Parathyroid adenoma (tissue), 2 donors: ENCODE results near the gene PEX13.

ENCODE experiments used
- H2AFZ ChIP-seq: fragments of 300-600 bp; sonication (generic); one replicate; pipeline ENCODE4 v1.7.0; 2017; ENCODE audit warnings: antibody characterized with exemption, mild to moderate bottlenecking
- H3K27ac ChIP-seq: fragments of 300-600 bp; sonication (generic); one replicate; pipeline ENCODE4 v1.7.0; 2017
- H3K27me3 ChIP-seq: fragments of 300-600 bp; sonication (generic); one replicate; pipeline ENCODE4 v1.7.0; 2017; ENCODE audit warnings: low read length; ENCODE audit not compliant: control insufficient read depth, insufficient read depth
- H3K36me3 ChIP-seq: fragments of 300-600 bp; sonication (generic); one replicate; pipeline ENCODE4 v1.7.0; 2017; ENCODE audit warnings: low read length; ENCODE audit not compliant: control insufficient read depth, insufficient read depth
- H3K4me1 ChIP-seq: fragments of 300-600 bp; sonication (generic); one replicate; pipeline ENCODE4 v1.7.0; 2017; ENCODE audit warnings: control low read depth
- H3K4me2 ChIP-seq: fragments of 300-600 bp; sonication (generic); one replicate; pipeline ENCODE4 v1.7.0; 2017; ENCODE audit warnings: low read length
- H3K4me3 ChIP-seq: fragments of 300-600 bp; sonication (generic); one replicate; pipeline ENCODE4 v1.7.0; 2017; ENCODE audit warnings: low read depth, low read length
- H3K79me2 ChIP-seq: fragments of 300-600 bp; sonication (generic); one replicate; pipeline ENCODE4 v1.7.0; 2017; ENCODE audit warnings: control low read depth
- H3K9ac ChIP-seq: fragments of 300-600 bp; sonication (generic); one replicate; pipeline ENCODE4 v1.7.0; 2017; ENCODE audit warnings: mild to moderate bottlenecking
- H3K9me3 ChIP-seq: fragments of 300-600 bp; sonication (generic); one replicate; pipeline ENCODE4 v1.7.0; 2017; ENCODE audit warnings: low read length; ENCODE audit not compliant: control insufficient read depth
- CTCF ChIP-seq: fragments of 300-600 bp; sonication (generic); IDR thresholded peaks from one replicate; pipeline ENCODE4 v1.7.0; 2017; ENCODE audit warnings: antibody characterized with exemption, mild to moderate bottlenecking
- donor health status: primary hyperparathyroidism.

Gene PEX13

GRCh38 chr2:61014763-61015162 lies 2.8 kb upstream of the PEX13 start:
- H3K36me3 ChIP-seq = no peaks in the 10 kb centered on the region
- H3K4me1 ChIP-seq = no peaks in the 10 kb centered on the region
- TF ChIP-seq CTCF = no peak
- H3K79me2 ChIP-seq = peaks cover 4% of the 10 kb centered on the region
- no peaks in the 10 kb centered on the region for H3K27me3 ChIP-seq
- no peak overlapping the region for H3K4me2 ChIP-seq
- H3K27ac ChIP-seq = no peak overlapping the region
- no peak overlapping the region for H3K9ac ChIP-seq
- no peaks in the 10 kb centered on the region for H3K9me3 ChIP-seq
- H2AFZ ChIP-seq = no peak overlapping the region
- H3K4me3 ChIP-seq = no peak overlapping the region

- no peak overlapping the region for H3K9ac ChIP-seq
- peaks cover 12% of the 10 kb centered on the region for H3K79me2 ChIP-seq
- no peaks in the 10 kb centered on the region for H3K36me3 ChIP-seq
- H3K4me1 ChIP-seq = no peaks in the 10 kb centered on the region
- H2AFZ ChIP-seq = peak overlapping the region; percentile 91
- H3K27ac ChIP-seq = no peak overlapping the region
- no peaks in the 10 kb centered on the region for H3K27me3 ChIP-seq
- H3K4me3 ChIP-seq = peak overlapping the region; percentile 94
- H3K4me2 ChIP-seq = peak overlapping the region; percentile 87
- no peaks in the 10 kb centered on the region for H3K9me3 ChIP-seq
- TF ChIP-seq CTCF = no peak
Measured at GRCh38 chr2:61015976-61016375, 1.5 kb upstream of the PEX13 start.

GRCh38 chr2:61016392-61017002 lies 1.0 kb upstream of the PEX13 start:
- Histone ChIP-seq H3K9me3 (no peaks in the 10 kb centered on the region), H3K9ac (peak overlapping the region; percentile 57)

GRCh38 chr2:61017003-61017555 lies 441 bp upstream of the PEX13 start:
- TF ChIP-seq CTCF = no peak
- peak overlapping the region; percentile 91 for H2AFZ ChIP-seq
- peaks cover under 1% of the 10 kb centered on the region for H3K36me3 ChIP-seq
- H3K9ac ChIP-seq = peak overlapping the region; percentile 57
- no peaks in the 10 kb centered on the region for H3K9me3 ChIP-seq
- peaks cover 23% of the 10 kb centered on the region for H3K79me2 ChIP-seq
- H3K4me1 ChIP-seq = no peaks in the 10 kb centered on the region
- H3K27ac ChIP-seq = peak overlapping the region; percentile 85
- no peaks in the 10 kb centered on the region for H3K27me3 ChIP-seq
- H3K4me2 ChIP-seq = peak overlapping the region; percentile 87
- peak overlapping the region; percentile 94 for H3K4me3 ChIP-seq

More at GRCh38 chr2:61016392-61017002, 1.0 kb upstream of the PEX13 start:
- H3K4me3 ChIP-seq = peak overlapping the region; percentile 94
- peak overlapping the region; percentile 91 for H2AFZ ChIP-seq
- no peak for TF ChIP-seq CTCF
- H3K79me2 ChIP-seq = peaks cover 17% of the 10 kb centered on the region
- H3K27me3 ChIP-seq = no peaks in the 10 kb centered on the region
- peak overlapping the region; percentile 87 for H3K4me2 ChIP-seq
- H3K27ac ChIP-seq = peak overlapping the region; percentile 85
- no peaks in the 10 kb centered on the region for H3K4me1 ChIP-seq
- no peaks in the 10 kb centered on the region for H3K36me3 ChIP-seq

GRCh38 chr2:61018318-61018755 lies 817 bp downstream of the PEX13 start:
- H3K4me3 ChIP-seq = peak overlapping the region; percentile 94
- H3K4me1 ChIP-seq = no peaks in the 10 kb centered on the region
- H3K4me2 ChIP-seq = peak overlapping the region; percentile 87
- no peaks in the 10 kb centered on the region for H3K27me3 ChIP-seq
- peak overlapping the region; percentile 85 for H3K27ac ChIP-seq
- peaks cover 35% of the 10 kb centered on the region for H3K79me2 ChIP-seq
- peak overlapping the region; percentile 91 for H2AFZ ChIP-seq
- H3K9me3 ChIP-seq = no peaks in the 10 kb centered on the region
- peaks cover 5% of the 10 kb centered on the region for H3K36me3 ChIP-seq
- TF ChIP-seq CTCF = no peak
- H3K9ac ChIP-seq = no peak overlapping the region
